Caco-2 (cell line): Measurements from ENCODE around the gene TRPC4. TPM values are rescaled to one million over a fixed set of nuclear protein-coding genes. Genes with fewer than 3 reads are reported as not detected.

Source experiments
- BruUV-seq: library from RNA; stranded (reverse); fragments of 400-500 nt; replicated peaks from 2 replicates; lab custom pipeline; 2021; lab: Mats Ljungman, UMichigan
- CTCF ChIA-PET: fragments of 300-600 bp; sonication (Branson Sonifier 250); formaldehyde crosslinking; loops from one replicate; lab custom pipeline; 2022; ENCODE audit warnings: antibody characterized with exemption; lab: Charles Lee
- POLR2A ChIA-PET: fragments of 300-600 bp; sonication (Branson Sonifier 250); formaldehyde crosslinking; loops from one replicate; lab custom pipeline; 2022; ENCODE audit warnings: antibody characterized with exemption; lab: Charles Lee
- DNase-seq, 2 experiments: peaks; one replicate each; pipeline versions ENCODE4 v3.0.0 to v3.0.0-alpha.2; 2020 to 2022
- H3K27me3 ChIP-seq: replicated peaks from 2 replicates; pipeline ENCODE4 v1.6.0; 2011; ENCODE audit warnings: low read length; ENCODE audit not compliant: control insufficient read depth, insufficient read depth
- H3K36me3 ChIP-seq: 2 replicates; pipeline ENCODE4 v1.5.1; 2011; ENCODE audit warnings: low read length; ENCODE audit not compliant: control insufficient read depth, insufficient read depth
- H3K4me1 ChIP-seq: fragments of 250-450 bp; sonication (Bioruptor Pico); 2 replicates; pipeline ENCODE4 v1.5.1; 2020; ENCODE audit warnings: mild to moderate bottlenecking
- H3K4me3 ChIP-seq: 2 replicates; pipeline ENCODE4 v1.5.1; 2011; ENCODE audit warnings: low read depth, mild to moderate bottlenecking, control low read depth, low read length
- H3K9me3 ChIP-seq: fragments of 250-450 bp; sonication (Bioruptor Pico); 2 replicates; pipeline ENCODE4 v1.5.1; 2020; ENCODE audit warnings: mild to moderate bottlenecking, moderate library complexity
- H3K27ac Mint-ChIP-seq: one replicate; pipeline ENCODE4 v1.8.0; 2022; ENCODE audit warnings: mixed read lengths; ENCODE audit not compliant: unreplicated experiment
- H3K27me3 Mint-ChIP-seq: one replicate; pipeline ENCODE4 v1.8.0; 2022; ENCODE audit warnings: mixed read lengths; ENCODE audit not compliant: insufficient read depth, unreplicated experiment
- H3K36me3 Mint-ChIP-seq: one replicate; pipeline ENCODE4 v1.8.0; 2022; ENCODE audit warnings: mild to moderate bottlenecking, mixed read lengths; ENCODE audit not compliant: insufficient read depth, unreplicated experiment
- H3K4me1 Mint-ChIP-seq: one replicate; pipeline ENCODE4 v1.8.0; 2022; ENCODE audit warnings: low read depth, mixed read lengths; ENCODE audit not compliant: unreplicated experiment
- H3K4me3 Mint-ChIP-seq: one replicate; pipeline ENCODE4 v1.8.0; 2022; ENCODE audit warnings: mild to moderate bottlenecking, moderate library complexity, mixed read lengths; ENCODE audit not compliant: unreplicated experiment
- H3K9me3 Mint-ChIP-seq: one replicate; pipeline ENCODE4 v1.8.0; 2022; ENCODE audit warnings: mixed read lengths; ENCODE audit not compliant: unreplicated experiment
- intact Hi-C: fragments of 100-400 bp; cut with micrococcal nuclease; formaldehyde crosslinking; loops from one replicate; pipeline ENCODE4 v1.10.0; 2022; ENCODE audit not compliant: unreplicated experiment
- total RNA-seq: library from RNA; stranded (reverse); gene quantifications from 2 replicates; pipeline ENCODE4 v1.2.3, GENCODE V29; 2022
- TF ChIP-seq, protein P1 (sequence below), 2 experiments: fragments of 200-600 bp in 1 of 2; IDR thresholded peaks; 1 replicate in 1 of 2; 2 replicates in 1 of 2; pipeline versions ENCODE4 v1.5.1 to v1.8.0; 2011 to 2022; ENCODE audit warnings: antibody characterized with exemption in 1 of 2, control low read depth in 1 of 2, inconsistent platforms in 1 of 2, low read depth in 1 of 2, low read length in 1 of 2, mild to moderate bottlenecking in 1 of 2, moderate library complexity in 1 of 2; ENCODE audit not compliant: insufficient read depth in 1 of 2, severe bottlenecking in 1 of 2, unreplicated experiment in 1 of 2

The TRPC4 gene
- total RNA-seq, 1 experiment from 2014 or later: not detected

DNA sequence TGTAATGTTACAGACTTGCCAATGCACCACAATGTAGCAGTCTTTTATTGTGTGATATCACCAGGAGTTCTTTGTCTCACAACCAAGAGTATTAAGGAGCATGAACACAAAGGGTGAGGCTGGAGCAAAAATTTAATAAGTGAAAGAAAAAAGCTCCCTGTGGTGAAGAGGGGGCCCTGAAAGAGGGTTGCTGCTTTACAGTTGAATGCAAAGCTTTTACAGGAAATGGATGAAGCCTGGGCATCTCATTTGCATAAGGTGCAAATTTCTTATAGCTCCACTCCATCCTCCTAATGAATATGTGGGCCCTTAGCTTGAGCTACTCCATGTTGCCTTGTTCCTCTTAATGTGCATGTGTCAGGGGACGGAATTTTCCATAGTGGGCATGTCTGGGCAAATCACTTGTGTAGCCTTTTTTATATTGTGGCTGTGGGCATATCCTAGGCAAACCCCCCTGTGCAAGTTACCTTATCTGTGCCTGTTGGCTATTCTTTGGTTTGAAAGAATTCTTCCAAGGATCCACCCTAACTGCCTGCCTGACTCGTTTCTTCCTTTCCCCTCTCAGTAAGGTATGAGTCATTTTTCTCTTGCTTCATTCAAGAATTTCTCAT is 45.3 kb upstream of the TRPC4 start:
- no peaks in the 10 kb centered on the region for H3K4me1 ChIP-seq
- Mint-ChIP-seq H3K27me3 (peaks cover 15% of the 10 kb centered on the region), H3K36me3 (no peaks in the 10 kb centered on the region), H3K9me3 (peaks cover 19% of the 10 kb centered on the region), H3K4me3 (no peak overlapping the region), H3K4me1 (peaks cover 5% of the 10 kb centered on the region), H3K27ac (no peak overlapping the region)
- no peaks in the 10 kb centered on the region for H3K36me3 ChIP-seq
- intact Hi-C loops: no loop called here
- CTCF ChIA-PET: no interaction called here
- no peak overlapping the region for H3K4me3 ChIP-seq
- POLR2A ChIA-PET: no interaction called here
- no peaks in the 10 kb centered on the region for H3K27me3 ChIP-seq
- no peak for DNase-seq
- TF ChIP-seq, protein P1, sequence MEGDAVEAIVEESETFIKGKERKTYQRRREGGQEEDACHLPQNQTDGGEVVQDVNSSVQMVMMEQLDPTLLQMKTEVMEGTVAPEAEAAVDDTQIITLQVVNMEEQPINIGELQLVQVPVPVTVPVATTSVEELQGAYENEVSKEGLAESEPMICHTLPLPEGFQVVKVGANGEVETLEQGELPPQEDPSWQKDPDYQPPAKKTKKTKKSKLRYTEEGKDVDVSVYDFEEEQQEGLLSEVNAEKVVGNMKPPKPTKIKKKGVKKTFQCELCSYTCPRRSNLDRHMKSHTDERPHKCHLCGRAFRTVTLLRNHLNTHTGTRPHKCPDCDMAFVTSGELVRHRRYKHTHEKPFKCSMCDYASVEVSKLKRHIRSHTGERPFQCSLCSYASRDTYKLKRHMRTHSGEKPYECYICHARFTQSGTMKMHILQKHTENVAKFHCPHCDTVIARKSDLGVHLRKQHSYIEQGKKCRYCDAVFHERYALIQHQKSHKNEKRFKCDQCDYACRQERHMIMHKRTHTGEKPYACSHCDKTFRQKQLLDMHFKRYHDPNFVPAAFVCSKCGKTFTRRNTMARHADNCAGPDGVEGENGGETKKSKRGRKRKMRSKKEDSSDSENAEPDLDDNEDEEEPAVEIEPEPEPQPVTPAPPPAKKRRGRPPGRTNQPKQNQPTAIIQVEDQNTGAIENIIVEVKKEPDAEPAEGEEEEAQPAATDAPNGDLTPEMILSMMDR (IDR thresholded peaks at IDR 0.05; ENCODE audit: insufficient read depth in 1 of 2, low read depth in 1 of 2, low read length in 1 of 2, severe bottlenecking in 1 of 2, unreplicated experiment in 1 of 2): no peak
- H3K9me3 ChIP-seq: 0 out of 2 replicates have a peak, but pooled peaks cover 6% of the 10 kb centered on the region
- no TSS peak for BruUV-seq

DNA sequence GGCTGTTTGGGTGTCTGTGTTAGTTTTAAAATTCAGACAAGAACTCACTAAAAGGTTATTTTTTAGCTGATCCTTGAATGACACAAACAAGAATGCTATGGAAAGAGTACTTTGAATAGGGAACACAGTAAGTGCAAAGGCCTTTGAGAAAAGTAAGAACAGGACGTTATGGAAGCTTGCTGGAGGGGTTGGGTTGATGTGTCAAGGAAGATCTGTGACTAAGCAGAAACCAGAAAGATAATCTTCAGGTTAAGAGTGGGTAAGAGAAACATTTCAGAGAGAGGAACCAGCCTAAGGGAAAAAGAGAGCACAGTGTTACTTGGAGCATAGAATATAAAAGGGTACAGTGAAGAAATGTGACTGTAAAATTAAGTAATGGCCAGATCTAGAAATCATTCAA is 41.2 kb upstream of the TRPC4 start:
- H3K4me3 Mint-ChIP-seq: no peak overlapping the region
- CTCF ChIA-PET: no interaction called here

DNA sequence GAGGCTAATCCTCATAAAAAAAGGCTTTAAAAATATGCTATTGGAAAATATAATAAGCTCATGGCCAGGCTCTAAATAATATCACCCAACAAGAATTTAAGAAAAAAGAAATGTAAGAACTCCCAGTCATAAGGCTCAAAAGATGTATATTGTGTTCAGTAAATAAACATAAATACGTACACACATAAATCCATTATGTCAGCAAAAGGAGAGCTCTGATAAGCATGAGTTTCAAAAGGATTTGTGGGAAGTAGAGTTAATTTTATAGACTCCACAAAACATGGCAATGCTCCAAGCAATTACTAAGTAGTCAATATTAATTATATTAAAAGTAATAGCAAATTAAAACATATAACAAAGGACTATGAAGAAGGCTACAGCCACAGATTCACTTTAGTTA is 37.3 kb upstream of the TRPC4 start:
- BruUV-seq: no TSS peak
- intact Hi-C loops: no loop called here
- Mint-ChIP-seq H3K4me3 (no peak overlapping the region), H3K36me3 (no peaks in the 10 kb centered on the region), H3K27ac (no peak overlapping the region), H3K27me3 (peaks cover 5% of the 10 kb centered on the region), H3K4me1 (no peaks in the 10 kb centered on the region), H3K9me3 (no peaks in the 10 kb centered on the region)
- no peaks in the 10 kb centered on the region for H3K27me3 ChIP-seq
- CTCF ChIA-PET: no interaction called here
- H3K9me3 ChIP-seq: no peaks in the 10 kb centered on the region
- no peaks in the 10 kb centered on the region for H3K36me3 ChIP-seq
- POLR2A ChIA-PET: no interaction called here
- DNase-seq: no peak
- H3K4me1 ChIP-seq: no peaks in the 10 kb centered on the region
- TF ChIP-seq, protein P1 (IDR thresholded peaks at IDR 0.05; ENCODE audit: insufficient read depth in 1 of 2, low read depth in 1 of 2, low read length in 1 of 2, severe bottlenecking in 1 of 2, unreplicated experiment in 1 of 2): no peak
- H3K4me3 ChIP-seq: no peak overlapping the region

More for the DNA sequence above, 41.2 kb upstream of the TRPC4 start:
- H3K4me1 Mint-ChIP-seq: no peaks in the 10 kb centered on the region
- H3K4me1 ChIP-seq: no peaks in the 10 kb centered on the region
- POLR2A ChIA-PET: no interaction called here
- H3K36me3 ChIP-seq: no peaks in the 10 kb centered on the region
- intact Hi-C loops: no loop called here
- no TSS peak for BruUV-seq
- H3K27me3 Mint-ChIP-seq: peaks cover 2% of the 10 kb centered on the region
- TF ChIP-seq, protein P1 (IDR thresholded peaks at IDR 0.05; ENCODE audit: insufficient read depth in 1 of 2, low read depth in 1 of 2, low read length in 1 of 2, severe bottlenecking in 1 of 2, unreplicated experiment in 1 of 2): no peak
- no peaks in the 10 kb centered on the region for H3K36me3 Mint-ChIP-seq
- no peaks in the 10 kb centered on the region for H3K27me3 ChIP-seq
- DNase-seq: no peak
- H3K9me3 Mint-ChIP-seq: peaks cover 16% of the 10 kb centered on the region
- H3K27ac Mint-ChIP-seq: no peak overlapping the region
- H3K9me3 ChIP-seq: 0 out of 2 replicates have a peak, but pooled peaks cover 5% of the 10 kb centered on the region
- H3K4me3 ChIP-seq: no peak overlapping the region
